Measurements from ENCODE around the gene KIAA0232.
A peak's percentile ranks its signal among the peaks of the same experiment; 100 is the strongest.
"Not testable (repeated sequence)": the region's sequence is repeated elsewhere in the genome, so short reads cannot be mapped to it uniquely, and the experiment has no call there.

Gene KIAA0232

GRCh38 chr4:6804082-6804752, 21.7 kb downstream of the KIAA0232 start:
- no peak for DNase-seq (ENCODE audit: low spot score)

GRCh38 chr4:6806924-6807626, 24.5 kb downstream of the KIAA0232 start:
- DNase-seq (ENCODE audit: low spot score), result no peak

- DNase-seq (ENCODE audit: low spot score), result no peak
Observed at GRCh38 chr4:6808259-6808658, 25.7 kb downstream of the KIAA0232 start.

- no peak for DNase-seq (ENCODE audit: low spot score)
Observed at GRCh38 chr4:6811165-6811564, 28.6 kb downstream of the KIAA0232 start.

- DNase-seq (ENCODE audit: low spot score), result no peak
Observed at GRCh38 chr4:6812766-6813165, 30.2 kb downstream of the KIAA0232 start.

- DNase-seq (ENCODE audit: low spot score), result no peak
Observed at GRCh38 chr4:6813725-6814124, 31.2 kb downstream of the KIAA0232 start.

- DNase-seq (ENCODE audit: low spot score), result no peak
Observed at GRCh38 chr4:6815029-6815836, 32.7 kb downstream of the KIAA0232 start.

- DNase-seq (ENCODE audit: low spot score), result no peak
Observed at GRCh38 chr4:6819295-6819694, 36.8 kb downstream of the KIAA0232 start.

GRCh38 chr4:6820695-6821094, 38.2 kb downstream of the KIAA0232 start:
- no peak for DNase-seq (ENCODE audit: low spot score)

GRCh38 chr4:6824071-6824470, 41.5 kb downstream of the KIAA0232 start:
- no peak for DNase-seq (ENCODE audit: low spot score)

GRCh38 chr4:6824772-6825402, 42.4 kb downstream of the KIAA0232 start:
- no peak for DNase-seq (ENCODE audit: low spot score)

GRCh38 chr4:6825403-6825802, 42.9 kb downstream of the KIAA0232 start:
- no peak for DNase-seq (ENCODE audit: low spot score)

- DNase-seq (ENCODE audit: low spot score), result no peak
Observed at GRCh38 chr4:6826781-6827508, 44.4 kb downstream of the KIAA0232 start.

- DNase-seq (ENCODE audit: low spot score), result no peak
Observed at GRCh38 chr4:6829086-6829485, 46.6 kb downstream of the KIAA0232 start.

GRCh38 chr4:6834867-6835266, 52.3 kb downstream of the KIAA0232 start:
- no peak for DNase-seq (ENCODE audit: low spot score)

- DNase-seq (ENCODE audit: low spot score), result not testable (repeated sequence)
Observed at GRCh38 chr4:6835616-6836015, 53.1 kb downstream of the KIAA0232 start.

- not testable (repeated sequence) for DNase-seq (ENCODE audit: low spot score)
Observed at GRCh38 chr4:6837106-6837505, 54.6 kb downstream of the KIAA0232 start.

GRCh38 chr4:6839579-6839978, 57.1 kb downstream of the KIAA0232 start:
- DNase-seq (ENCODE audit: low spot score), result no peak

- DNase-seq (ENCODE audit: low spot score), result no peak
Observed at GRCh38 chr4:6840062-6840976, 57.8 kb downstream of the KIAA0232 start.

- DNase-seq (ENCODE audit: low spot score), result peak; percentile 50
Observed at GRCh38 chr4:6845027-6845426, 62.5 kb downstream of the KIAA0232 start.

GRCh38 chr4:6845574-6845973, 63.0 kb downstream of the KIAA0232 start:
- DNase-seq (ENCODE audit: low spot score), result no peak
